HG03575 (cell line): Measurements from ENCODE around the gene CACNB4.
"Not testable (repeated sequence)": the region's sequence is repeated elsewhere in the genome, so short reads cannot be mapped to it uniquely, and the experiment has no call there.

Experiments
- ATAC-seq: cut with Tn5 transposase; IDR thresholded peaks from one replicate; pipeline ENCODE4 v1.9.1; 2021; ENCODE audit not compliant: unreplicated experiment, insufficient number of reproducible peaks, low FRiP score; ENCODE audit errors: extremely low read depth

Gene CACNB4

DNA sequence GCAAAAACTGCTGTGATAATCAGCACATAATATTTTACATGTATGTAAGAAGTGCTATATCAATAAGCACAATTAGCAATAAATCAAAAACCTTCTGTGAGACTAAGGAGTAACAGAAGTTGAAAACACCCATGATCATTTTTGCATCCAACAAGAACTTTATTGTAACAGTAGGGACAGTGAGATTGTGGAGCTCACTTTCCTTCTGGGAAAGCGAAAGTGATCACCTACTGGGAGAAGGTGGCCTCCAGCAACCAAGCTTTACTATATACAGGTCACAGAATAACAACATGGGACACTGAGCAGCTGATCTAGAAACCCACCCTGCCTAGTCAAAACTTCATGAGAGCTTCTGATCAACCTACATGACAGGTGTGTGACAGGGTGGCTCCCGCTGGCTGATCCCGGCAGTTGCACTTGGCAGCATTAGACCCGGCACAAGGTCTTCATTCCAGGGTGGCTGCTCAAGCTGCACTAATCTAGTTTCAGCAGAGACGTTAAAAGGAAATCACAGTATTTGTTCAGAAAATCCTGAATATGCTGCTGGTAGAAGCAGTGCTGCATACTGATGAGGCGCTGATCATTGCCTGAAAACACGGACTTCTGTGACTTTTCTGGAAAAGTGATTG lies 207.2 kb downstream of the CACNB4 start:
- no peak for ATAC-seq

DNA sequence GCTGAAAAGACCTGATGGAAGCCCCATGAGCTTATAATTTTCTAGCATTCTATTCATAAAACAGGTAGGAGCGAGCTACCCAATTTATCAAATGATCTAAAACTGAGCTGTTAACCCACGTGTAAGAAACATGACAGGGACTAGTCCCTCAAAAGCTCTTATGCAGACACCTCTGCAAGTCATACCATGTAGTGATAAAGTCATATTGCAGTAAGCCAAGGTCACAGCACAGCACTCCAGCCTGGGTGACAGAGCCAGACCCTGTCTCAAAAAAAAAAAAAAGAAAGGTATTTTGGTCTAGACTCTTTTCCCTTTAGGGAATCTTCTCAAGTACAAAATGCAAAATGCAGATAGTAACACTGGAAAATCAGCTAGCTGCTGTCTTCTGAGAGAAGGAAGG lies 211.7 kb downstream of the CACNB4 start:
- no peak for ATAC-seq

DNA sequence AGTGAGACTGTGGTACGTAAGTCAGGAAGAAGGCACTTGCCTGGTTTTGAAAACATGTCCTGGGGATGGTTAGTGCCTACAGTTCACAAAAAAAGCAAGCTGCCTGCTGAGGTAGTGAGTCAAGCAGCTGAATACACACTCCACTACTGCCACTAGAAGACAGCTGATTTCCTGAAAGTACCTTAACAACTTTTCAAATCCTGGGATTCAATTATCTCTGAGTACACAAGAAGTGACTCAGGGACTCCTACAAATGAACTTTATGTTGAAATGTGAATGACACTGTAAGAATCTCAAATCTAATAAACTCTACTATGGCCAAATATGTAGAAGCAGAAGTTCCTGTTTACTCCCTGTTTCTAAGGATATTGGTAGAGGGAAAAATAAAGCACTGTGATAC lies 212.6 kb downstream of the CACNB4 start:
- ATAC-seq = no peak

DNA sequence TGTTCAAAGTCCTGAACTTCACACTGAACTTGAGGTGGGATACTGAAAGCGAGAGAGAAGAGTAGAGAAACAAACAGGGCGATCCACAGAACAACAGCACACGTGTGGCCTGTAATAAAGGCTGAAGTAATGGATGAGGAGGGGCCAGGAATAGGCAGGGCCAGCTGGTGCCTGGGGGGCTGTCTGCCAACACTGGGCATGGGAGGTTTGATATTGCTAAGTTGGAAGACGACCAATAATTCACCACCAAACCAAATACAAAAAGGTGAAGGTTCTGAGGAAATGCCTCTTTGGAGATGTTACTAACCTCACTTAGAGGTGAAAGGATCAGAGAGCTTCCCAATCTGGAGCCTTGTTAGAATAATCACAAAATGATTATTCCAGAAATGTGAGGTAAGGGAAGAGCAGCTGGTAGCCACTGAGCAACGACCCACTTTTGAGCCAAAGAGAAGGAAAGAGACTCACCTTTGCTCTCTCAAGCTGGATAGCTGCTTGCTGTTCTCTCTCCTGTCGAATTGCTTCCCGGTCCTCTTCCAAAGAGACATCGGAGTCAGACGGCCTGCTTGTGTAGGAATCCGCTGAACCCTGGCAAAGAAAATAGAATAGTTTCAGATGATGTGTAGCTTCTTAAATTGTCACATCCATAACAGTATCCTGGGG lies 215.9 kb downstream of the CACNB4 start:
- no peak for ATAC-seq

DNA sequence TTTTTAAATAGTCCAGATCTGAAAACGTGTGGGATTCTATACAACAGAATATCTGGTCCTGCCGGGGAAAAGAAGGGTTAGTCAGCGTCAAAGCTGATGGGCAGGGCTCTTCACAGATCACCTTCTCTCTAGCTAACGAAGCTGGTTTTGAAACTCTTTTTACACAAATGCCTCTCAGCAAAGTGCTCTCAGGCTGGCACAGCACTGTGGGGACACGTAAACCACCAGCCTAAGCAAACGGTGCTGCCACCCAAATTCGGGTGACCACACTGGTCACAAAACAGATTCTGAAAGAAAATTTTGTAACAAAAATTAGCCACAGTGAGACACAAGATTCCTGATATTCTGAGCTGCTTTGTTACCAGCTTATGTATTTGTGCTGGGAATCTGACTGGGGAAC lies 217.5 kb downstream of the CACNB4 start:
- no peak for ATAC-seq

DNA sequence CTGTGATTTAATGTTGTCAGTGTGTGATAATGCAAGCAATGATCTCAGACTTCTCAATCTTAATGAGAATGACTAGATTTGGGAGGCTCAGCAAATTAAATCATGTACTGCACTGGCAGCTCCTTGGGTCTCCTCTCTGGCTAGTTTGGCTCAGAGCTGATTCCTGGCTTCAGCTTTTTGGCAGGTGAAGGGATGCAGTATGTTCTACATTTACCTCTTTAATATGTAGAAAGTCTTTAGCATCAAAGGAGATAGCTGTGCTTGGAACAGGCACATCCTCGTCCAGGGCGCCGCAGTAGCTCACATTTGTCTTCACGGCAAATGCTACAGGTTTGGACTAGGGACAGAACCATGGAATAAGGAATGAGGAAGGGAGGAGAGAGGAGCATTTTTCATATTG lies 218.3 kb downstream of the CACNB4 start:
- ATAC-seq = no peak

DNA sequence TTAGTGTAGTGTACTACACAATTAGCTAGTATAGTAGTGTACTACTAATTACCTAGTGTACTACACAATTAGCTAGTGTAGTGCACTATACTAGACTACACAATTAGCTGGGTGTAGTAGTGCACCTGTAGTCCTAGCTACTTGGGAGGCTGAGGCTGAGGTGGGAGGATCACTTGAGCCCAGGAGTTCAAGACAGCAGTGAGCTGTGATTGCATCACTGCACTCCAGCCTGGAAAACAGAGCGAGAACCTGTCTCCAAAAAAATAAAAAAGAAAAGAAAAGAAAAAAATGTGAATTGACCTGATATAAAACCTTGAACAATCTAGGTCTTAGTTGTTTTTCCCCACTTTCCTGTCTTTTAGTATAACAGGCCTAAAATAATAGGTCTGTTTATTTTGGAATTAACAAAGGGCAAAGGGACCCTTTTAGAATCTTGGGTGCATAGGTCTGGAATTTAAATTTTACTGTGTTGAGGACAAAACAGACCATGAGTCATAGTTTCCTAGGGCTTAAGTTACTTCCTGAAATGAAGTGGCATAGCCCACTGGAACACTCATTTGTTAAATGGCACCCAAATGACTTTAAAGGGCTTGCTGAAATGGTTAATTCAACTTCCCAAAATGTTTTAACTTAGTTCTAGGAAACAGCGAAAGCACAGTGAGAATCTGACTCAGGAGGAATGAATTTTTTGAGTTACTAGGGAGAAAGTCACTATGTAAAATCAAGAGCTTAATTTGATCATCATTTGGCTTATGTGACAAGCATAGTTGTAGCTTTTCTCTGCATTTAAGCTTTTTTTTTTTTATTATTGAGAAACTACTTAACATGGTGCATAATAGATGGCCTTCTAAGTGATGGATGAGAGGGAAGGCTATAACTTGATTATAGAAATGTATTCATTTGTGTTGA lies 219.9 kb downstream of the CACNB4 start:
- ATAC-seq = no peak

DNA sequence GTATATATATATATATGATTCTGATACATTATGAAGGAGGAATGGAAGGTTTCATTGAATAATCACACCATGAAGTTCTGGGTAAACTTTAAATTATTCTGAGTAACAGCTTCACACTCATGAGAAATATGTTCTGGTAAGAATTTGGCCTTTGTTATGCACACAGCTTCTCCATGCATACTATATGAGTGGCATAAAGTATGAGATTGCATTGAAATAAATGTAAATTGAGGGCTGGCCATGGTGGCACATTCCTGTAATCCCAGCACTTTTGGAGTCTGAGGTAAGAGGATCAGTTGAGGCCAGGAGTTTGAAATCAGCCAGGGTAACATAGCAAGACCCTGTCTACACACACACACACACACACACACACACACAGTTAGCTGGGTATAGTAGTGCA lies 220.6 kb downstream of the CACNB4 start:
- ATAC-seq = no peak

DNA sequence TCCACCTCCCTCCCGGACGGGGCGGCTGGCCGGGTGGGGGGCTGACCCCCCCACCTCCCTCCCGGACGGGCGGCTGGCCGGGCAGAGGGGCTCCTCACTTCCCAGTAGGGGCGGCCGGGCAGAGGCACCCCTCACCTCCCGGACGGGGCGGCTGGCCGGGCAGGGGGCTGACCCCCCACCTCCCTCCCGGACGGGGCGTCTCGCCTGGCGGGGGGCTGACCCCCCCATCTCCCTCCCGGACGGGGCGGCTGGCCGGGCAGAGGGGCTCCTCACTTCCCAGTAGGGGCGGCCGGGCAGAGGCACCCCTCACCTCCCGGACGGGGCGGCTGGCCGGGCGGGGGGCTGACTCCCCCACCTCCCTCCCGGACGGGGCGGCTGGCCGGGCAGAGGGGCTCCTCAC lies 223.2 kb downstream of the CACNB4 start:
- not testable (repeated sequence) for ATAC-seq

DNA sequence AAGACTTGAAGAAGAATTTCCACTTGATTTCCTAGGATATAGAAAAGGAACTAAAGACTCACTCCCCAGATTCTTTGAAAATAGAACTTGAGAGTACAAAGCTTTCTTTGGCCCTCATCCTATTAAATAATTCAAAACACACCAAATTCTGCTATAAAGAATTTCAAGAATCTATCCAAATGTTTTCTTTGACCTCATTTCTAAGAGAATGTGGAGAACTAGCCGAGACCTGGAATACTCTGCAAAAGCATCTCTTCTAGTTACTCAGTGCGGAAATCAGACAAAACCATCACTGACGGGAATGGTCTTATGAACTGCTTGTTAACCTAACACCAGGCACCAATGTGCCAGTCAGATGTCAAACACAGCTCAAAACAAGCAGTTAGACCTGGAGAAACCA lies 226.4 kb downstream of the CACNB4 start:
- no peak for ATAC-seq

DNA sequence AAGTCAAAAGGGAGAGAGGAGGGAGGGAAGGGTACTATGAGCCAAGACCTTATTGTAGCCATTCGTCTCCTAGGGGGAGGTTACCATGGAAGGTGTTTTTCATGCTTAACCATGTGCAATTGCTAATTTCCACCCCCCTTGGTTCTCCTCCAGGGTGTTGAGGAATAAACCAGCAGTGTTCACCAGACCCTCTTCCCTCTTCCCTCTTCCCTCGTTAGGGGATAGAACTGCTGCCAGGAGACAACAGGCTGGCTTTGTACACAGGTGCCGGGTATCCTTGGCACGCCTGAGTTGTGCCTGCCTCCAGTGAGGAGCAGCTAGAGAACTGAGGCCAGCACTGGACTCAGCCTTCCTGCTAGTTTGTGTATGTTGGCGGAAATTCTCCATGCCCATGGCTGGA lies 229.6 kb downstream of the CACNB4 start:
- no peak for ATAC-seq

DNA sequence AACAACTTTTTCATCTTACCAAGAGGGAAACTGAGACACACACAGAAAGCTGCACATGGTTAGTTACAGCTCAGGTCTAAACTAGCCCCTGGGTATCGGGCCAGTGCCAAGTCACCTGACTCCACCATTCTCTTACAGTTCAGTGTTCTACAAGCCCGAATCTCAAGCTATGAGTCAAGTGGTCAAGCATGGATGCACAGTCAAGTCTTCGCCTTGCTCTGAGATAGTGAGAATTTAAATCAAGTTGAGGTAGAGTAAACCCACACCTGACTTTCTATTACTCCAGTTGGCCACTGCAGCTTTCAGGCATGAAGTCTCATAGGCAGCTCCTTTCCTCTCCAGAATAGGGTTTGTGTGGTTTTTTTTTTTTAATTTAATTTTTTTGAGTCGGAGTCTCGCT lies 236.1 kb downstream of the CACNB4 start:
- peak; percentile 98 for ATAC-seq

DNA sequence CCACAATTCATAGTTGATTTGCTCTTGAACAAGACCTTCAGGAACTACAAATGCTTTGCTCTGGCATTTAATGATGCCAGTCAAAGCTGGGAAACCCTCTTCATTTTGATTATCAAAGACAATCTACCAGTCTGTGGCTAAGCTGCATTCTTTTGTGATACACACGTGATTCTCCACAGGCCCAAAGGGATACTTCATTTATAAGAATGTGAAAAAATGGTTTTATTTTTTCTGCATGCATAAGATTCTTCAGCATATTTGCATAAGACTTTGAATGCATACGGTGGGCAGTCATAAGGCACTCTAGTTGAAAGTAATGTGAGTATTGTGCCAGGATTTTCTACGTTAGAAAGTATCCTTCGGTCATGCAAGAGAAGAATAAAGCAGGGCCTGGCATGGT lies 237.7 kb downstream of the CACNB4 start:
- ATAC-seq = no peak

DNA sequence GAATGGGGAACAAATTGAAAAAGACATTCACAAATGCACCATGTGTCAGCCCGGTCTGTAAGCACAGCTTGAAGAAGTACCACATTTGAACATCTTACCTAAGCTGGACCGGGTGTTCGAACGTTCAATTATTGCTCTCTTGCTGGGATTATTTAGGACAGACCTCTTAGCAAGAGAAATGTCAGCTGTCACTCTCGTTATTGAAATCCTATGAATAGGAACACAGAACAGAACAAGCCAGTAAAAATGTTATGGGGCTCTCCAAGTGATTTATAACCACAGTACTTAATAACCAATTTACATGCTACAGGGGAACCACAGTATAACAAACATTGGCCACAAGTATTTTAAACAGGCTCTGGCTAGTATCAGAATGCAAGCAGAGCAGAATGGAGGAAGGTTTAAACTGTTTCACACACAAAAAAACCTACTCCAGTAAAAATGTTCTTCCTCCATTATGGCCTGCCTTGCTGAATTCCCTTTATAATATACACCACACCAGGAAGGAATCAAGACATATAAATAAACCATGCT lies 238.2 kb downstream of the CACNB4 start:
- no peak for ATAC-seq

DNA sequence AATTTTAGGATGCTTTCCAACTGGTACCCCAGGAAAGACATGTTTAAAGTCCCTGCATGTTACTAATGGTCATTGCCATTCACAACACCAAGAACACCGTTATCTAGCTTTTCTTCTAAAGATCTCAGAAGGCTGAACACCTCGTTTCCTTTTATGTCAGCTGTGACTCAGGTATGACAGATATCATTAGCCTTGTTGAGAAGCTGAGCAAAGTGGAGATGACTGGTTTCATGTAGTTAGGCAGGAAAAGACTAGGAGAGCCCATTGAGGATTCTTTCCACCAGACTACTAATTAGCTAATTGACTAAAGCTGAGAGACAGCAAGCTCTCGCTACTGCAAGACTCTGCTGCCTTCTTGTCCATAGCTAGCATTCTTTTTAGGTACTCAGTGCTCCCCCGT lies 238.6 kb downstream of the CACNB4 start:
- no peak for ATAC-seq

DNA sequence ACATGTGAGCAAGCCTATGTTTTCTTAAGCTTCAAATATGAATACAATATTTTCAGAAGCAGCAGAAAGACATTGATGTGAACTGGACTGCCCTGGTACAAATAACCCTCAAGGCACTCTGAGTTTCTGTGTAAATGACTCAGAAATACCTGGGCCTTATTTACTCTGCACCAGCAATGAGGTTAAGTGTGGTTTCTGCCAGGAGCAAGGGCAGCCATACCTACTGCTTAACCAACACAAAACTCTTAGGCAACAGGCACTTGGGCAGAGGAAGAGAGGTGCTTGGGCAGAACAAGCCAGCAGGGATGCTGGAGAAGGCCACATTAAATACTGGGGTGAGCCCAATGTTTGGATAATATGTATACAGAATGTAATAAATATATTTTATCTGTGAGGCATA lies 241.2 kb downstream of the CACNB4 start:
- ATAC-seq = no peak

DNA sequence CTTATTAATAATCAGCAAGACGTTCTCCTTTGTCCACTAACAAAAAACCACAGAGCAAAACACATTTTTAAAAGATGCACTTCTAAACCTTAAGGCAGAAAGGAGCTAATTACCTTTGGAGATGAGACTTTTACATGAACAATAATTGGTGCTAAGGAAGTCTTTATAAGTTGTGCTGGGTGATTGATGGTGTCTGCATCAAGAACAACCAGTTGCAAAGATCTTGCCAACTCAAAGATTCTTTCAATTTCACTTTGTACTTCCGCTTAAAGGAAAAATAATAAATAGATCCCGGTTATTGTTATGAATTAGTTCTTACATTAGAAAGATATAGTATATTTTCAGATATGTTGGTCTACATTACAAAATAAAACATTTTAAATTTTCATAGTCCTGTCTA lies 243.7 kb downstream of the CACNB4 start:
- no peak for ATAC-seq

DNA sequence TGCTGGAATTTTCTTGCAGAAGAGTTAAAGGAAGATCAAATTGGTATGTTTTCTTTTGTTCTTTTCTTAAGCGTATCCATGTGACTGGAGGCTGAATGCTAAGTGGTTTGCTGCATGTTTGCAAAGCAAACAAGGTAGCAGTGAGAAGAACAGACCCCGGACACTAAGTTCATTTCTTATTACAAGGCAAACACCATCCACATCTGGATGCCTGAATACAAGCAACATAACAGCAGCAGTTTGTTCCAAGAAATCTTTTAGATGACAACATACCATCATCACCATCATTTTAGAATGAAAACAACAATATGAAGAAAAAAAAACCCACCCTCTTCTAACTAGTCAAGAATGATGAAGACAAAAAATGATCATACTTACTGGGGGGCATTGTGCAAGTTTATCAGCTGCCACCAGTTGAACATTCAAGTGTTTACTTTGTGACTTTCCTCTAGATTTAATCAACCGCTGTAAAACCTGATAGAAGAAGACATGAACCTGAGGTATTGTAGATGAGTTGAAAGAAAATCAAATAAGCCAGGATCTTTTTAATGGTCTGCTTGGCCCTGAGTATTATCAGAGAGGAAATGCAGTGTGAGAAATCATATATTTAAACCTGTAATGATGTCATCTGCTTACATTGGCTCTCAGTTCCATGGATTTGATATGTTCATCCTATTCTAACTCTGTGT lies 245.6 kb downstream of the CACNB4 start:
- ATAC-seq = no peak
